ENCODE measurements around the gene SULF2. TPM values are rescaled to one million over a fixed set of nuclear protein-coding genes. Genes with fewer than 3 reads are reported as not detected.
A peak's percentile ranks its signal among the peaks of the same experiment; 100 is the strongest.

SULF2 gene
- total RNA-seq, 1 experiment from 2014 or later, result 66.1 TPM

DNA sequence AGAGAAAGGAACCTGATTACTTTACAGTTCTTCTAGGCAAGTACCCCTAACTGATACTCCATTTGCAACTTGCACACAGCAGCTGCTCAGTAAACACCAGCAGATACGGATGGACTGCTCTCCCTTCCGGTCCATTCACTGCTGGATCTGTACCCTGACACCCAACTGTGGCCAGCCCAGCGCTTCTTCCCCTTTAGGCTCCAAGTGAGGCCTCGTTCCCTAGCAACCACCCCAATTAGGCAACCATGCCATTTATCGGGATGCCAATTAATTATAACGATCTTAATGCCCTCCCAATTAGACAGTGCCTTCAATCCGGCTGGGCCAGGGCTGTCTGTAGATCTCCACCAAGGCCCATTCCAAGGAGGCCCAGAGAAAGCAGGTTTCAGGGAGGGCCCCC lies 3.2 kb downstream of the SULF2 start:
- H3K36me3 Mint-ChIP-seq (ENCODE audit: insufficient read depth, unreplicated experiment), result peaks cover 9% of the 10 kb centered on the region
- intact Hi-C loops (cut with micrococcal nuclease; ENCODE audit: unreplicated experiment), result loop anchor here (2.0 to 10.0 kb wide), 2 partner anchors 57 to 173 kb away; no protein-coding TSS in a partner anchor
- ChIA-PET POLR2A (no interaction called here), CTCF (no interaction called here)
- no peak overlapping the region for H3K4me3 ChIP-seq (ENCODE audit: low read depth, low read length)
- peaks cover 26% of the 10 kb centered on the region for H3K4me1 Mint-ChIP-seq (ENCODE audit: low read depth, unreplicated experiment)
- H3K27me3 ChIP-seq (replicated peaks; ENCODE audit: control insufficient read depth, insufficient read depth, low read length), result no peaks in the 10 kb centered on the region
- peaks cover 19% of the 10 kb centered on the region for H3K4me1 ChIP-seq
- no peaks in the 10 kb centered on the region for H3K36me3 ChIP-seq (ENCODE audit: control insufficient read depth, insufficient read depth, low read length)
- no peak overlapping the region for H3K4me3 Mint-ChIP-seq (ENCODE audit: unreplicated experiment)
- no peaks in the 10 kb centered on the region for H3K9me3 ChIP-seq
- TF ChIP-seq, protein P1, sequence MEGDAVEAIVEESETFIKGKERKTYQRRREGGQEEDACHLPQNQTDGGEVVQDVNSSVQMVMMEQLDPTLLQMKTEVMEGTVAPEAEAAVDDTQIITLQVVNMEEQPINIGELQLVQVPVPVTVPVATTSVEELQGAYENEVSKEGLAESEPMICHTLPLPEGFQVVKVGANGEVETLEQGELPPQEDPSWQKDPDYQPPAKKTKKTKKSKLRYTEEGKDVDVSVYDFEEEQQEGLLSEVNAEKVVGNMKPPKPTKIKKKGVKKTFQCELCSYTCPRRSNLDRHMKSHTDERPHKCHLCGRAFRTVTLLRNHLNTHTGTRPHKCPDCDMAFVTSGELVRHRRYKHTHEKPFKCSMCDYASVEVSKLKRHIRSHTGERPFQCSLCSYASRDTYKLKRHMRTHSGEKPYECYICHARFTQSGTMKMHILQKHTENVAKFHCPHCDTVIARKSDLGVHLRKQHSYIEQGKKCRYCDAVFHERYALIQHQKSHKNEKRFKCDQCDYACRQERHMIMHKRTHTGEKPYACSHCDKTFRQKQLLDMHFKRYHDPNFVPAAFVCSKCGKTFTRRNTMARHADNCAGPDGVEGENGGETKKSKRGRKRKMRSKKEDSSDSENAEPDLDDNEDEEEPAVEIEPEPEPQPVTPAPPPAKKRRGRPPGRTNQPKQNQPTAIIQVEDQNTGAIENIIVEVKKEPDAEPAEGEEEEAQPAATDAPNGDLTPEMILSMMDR (IDR thresholded peaks at IDR 0.05; ENCODE audit: insufficient read depth in 1 of 2, low read depth in 1 of 2, low read length in 1 of 2, severe bottlenecking in 1 of 2, unreplicated experiment in 1 of 2), result no peak
- BruUV-seq (replicated peaks), result no TSS peak
- no peak for DNase-seq
- peaks cover 2% of the 10 kb centered on the region for H3K27me3 Mint-ChIP-seq (ENCODE audit: insufficient read depth, unreplicated experiment)
- no peak overlapping the region for H3K27ac Mint-ChIP-seq (ENCODE audit: unreplicated experiment)
- no peaks in the 10 kb centered on the region for H3K9me3 Mint-ChIP-seq (ENCODE audit: unreplicated experiment)

DNA sequence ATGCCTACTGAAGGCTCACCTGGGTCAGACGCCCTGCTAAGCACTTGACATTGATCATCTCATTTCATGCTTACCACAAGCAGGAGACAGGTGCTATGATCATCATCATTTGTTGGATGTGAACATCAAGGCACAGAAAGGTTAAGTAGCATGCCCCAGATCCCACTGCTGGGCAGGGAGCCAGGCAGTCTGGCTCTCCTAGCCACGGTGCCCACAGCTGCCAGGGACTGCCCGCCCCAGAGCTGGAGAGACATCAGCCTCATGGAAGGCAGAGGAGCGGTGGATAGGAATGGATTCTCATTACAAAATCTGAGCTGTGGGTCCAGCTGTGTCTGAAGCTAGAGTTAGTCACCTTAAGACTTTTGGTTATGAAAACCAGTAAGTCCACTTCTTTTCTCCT lies 3.6 kb downstream of the SULF2 start:
- peaks cover 9% of the 10 kb centered on the region for H3K36me3 Mint-ChIP-seq (ENCODE audit: insufficient read depth, unreplicated experiment)
- TF ChIP-seq, protein P1 (IDR thresholded peaks at IDR 0.05; ENCODE audit: insufficient read depth in 1 of 2, low read depth in 1 of 2, low read length in 1 of 2, severe bottlenecking in 1 of 2, unreplicated experiment in 1 of 2), result no peak
- POLR2A ChIA-PET, result no interaction called here
- CTCF ChIA-PET, result no interaction called here
- H3K4me1 Mint-ChIP-seq (ENCODE audit: low read depth, unreplicated experiment), result peaks cover 21% of the 10 kb centered on the region
- peaks cover 2% of the 10 kb centered on the region for H3K27me3 Mint-ChIP-seq (ENCODE audit: insufficient read depth, unreplicated experiment)
- no peak overlapping the region for H3K27ac Mint-ChIP-seq (ENCODE audit: unreplicated experiment)
- Histone ChIP-seq H3K27me3 (replicated peaks; ENCODE audit: control insufficient read depth, insufficient read depth, low read length) (no peaks in the 10 kb centered on the region), H3K4me3 (ENCODE audit: low read depth, low read length) (no peak overlapping the region), H3K9me3 (no peaks in the 10 kb centered on the region), H3K36me3 (ENCODE audit: control insufficient read depth, insufficient read depth, low read length) (no peaks in the 10 kb centered on the region), H3K4me1 (peaks cover 15% of the 10 kb centered on the region)
- intact Hi-C loops (cut with micrococcal nuclease; ENCODE audit: unreplicated experiment), result loop anchor here (2.0 to 10.0 kb wide), 2 partner anchors 57 to 173 kb away; no protein-coding TSS in a partner anchor
- no peak for DNase-seq
- BruUV-seq (replicated peaks), result no TSS peak
- no peak overlapping the region for H3K4me3 Mint-ChIP-seq (ENCODE audit: unreplicated experiment)
- no peaks in the 10 kb centered on the region for H3K9me3 Mint-ChIP-seq (ENCODE audit: unreplicated experiment)

DNA sequence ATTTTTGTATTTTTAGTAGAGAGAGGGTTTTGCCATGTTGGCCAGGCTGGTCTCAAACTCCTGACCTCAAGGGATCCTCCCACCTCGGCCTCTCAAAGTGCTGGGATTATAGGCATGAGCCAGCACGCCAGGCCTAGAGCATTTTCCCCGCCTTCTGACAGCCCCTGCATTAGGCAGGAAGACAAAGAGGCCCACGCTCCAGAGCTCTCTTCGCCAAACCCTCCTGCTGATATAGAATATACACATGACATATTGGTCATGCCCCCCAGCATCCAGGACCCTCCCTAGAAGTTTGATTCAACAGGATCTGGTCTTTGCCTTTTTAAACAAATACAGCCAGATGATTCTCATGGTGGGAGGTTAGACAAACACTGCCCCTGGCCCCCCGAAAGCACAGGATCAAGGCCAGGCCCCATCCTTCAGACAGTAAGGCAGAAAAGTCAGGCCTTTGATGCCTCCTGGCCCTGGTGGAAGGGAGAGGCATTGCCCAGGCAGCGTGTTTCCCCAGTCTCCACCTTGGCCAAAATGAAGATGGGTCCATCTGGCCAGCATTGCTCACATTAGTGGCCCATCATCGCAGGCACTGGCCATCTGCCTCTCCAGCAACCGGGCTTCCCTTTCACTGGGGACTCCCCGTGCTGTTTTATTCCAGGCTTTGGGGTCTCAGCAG lies 4.4 kb downstream of the SULF2 start:
- no peak overlapping the region for H3K4me3 ChIP-seq (ENCODE audit: low read depth, low read length)
- TF ChIP-seq, protein P1 (IDR thresholded peaks at IDR 0.05; ENCODE audit: insufficient read depth in 1 of 2, low read depth in 1 of 2, low read length in 1 of 2, severe bottlenecking in 1 of 2, unreplicated experiment in 1 of 2), result peak in 1 of 2 experiments; percentile 24
- BruUV-seq (replicated peaks), result no TSS peak
- Mint-ChIP-seq H3K36me3 (ENCODE audit: insufficient read depth, unreplicated experiment) (peaks cover 3% of the 10 kb centered on the region), H3K4me1 (ENCODE audit: low read depth, unreplicated experiment) (peaks cover 13% of the 10 kb centered on the region), H3K27me3 (ENCODE audit: insufficient read depth, unreplicated experiment) (peaks cover 2% of the 10 kb centered on the region), H3K4me3 (ENCODE audit: unreplicated experiment) (no peak overlapping the region), H3K27ac (ENCODE audit: unreplicated experiment) (no peak overlapping the region), H3K9me3 (ENCODE audit: unreplicated experiment) (no peaks in the 10 kb centered on the region)
- H3K9me3 ChIP-seq, result no peaks in the 10 kb centered on the region
- ChIA-PET POLR2A (no interaction called here), CTCF (interaction anchor here (1.1 kb wide), 1 partner anchor 25 kb away, joined by 3 read pairs; no protein-coding TSS in a partner anchor)
- intact Hi-C loops (cut with micrococcal nuclease; ENCODE audit: unreplicated experiment), result loop anchor here (10.0 kb wide), 1 partner anchor 174 kb away; no protein-coding TSS in a partner anchor
- peaks cover 14% of the 10 kb centered on the region for H3K4me1 ChIP-seq
- H3K36me3 ChIP-seq (ENCODE audit: control insufficient read depth, insufficient read depth, low read length), result no peaks in the 10 kb centered on the region
- DNase-seq, result no peak
- no peaks in the 10 kb centered on the region for H3K27me3 ChIP-seq (replicated peaks; ENCODE audit: control insufficient read depth, insufficient read depth, low read length)

Data from Caco-2 (cell line).